Measurements from ENCODE around the gene B4GALNT3.

The B4GALNT3 gene

DNA sequence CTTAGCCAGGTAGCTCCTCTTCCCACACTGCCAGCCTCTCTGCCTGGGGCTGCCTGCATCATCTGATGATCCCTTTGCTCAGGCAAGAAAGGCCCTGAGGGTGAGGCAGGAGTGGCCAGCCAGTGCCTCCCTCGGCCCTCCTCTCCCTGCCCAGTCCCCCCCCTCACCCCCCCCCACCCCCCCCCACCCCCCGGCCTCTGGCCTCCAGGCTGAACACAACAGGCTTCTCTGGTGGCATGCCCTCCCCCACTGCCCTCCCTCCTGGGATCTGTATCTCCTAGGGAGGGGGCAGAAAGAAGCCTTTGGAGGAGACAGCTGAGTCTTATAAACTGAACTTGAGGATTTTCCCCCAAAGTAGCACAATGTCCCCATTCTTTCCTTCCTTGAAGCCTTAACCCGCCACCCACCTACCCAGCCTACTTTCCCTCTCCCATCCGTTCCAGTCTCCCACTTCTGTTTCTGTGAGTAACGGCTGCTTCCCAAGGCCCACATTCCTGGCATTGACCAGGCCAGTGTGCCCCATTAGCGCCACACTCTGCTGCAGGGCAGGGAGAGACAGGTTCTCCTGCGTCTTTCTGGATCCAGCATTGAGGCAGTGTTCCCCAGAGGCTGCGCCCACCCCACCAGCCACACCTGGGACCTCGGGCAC, 82.1 kb downstream of the B4GALNT3 start:
- no peak for DNase-seq

DNA sequence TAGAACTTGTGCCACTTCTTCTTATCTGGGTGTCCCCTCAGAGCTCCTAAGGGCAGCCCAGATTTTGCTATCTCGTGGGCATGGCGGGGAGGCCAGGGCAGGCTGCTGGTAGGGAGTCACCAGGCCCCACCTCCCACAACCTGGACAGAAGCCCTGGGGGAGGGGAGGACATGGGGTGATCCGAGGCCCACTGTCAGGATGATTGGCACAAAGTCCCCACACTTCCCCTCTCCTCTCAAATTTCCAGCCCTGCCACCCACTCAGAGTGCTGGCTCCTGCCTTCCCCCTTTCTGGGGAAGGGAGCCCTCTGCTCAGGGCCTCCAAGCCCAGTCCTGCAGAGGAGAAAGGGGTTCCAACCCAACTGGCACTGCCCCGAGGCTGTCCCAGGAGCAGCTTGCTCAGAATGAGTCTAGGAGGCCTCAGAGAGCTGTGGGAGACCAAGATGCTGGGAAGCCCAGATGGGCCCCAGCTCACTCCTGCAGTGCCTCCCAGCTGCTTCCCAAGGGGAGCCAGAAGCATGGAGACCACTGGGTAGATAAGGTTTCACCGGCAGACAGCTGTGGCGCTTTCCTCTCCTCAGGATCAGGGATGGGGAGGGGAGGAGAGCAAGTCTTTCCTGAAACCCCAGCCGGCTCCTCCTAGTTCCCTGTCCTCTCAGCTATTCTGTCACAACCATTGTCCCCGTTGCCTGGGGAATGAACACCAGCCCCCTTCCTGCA, 82.8 kb downstream of the B4GALNT3 start:
- no peak for DNase-seq

DNA sequence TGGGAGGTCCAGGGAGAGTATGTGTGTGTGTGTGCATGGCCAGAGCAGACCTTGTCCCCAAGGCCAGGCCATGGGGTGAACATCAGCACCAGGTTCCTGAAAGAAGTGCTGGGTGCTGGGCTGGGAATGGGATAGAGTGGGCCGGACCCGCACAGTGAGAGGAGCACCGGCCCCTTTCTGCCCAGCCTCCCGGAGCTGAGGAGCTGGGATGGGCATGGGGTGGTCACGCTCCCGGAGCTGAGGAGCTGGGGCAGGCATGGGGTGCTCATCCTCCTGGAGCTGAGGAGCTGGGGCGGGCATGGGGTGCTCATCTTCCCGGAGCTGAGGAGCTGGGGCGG, 83.3 kb downstream of the B4GALNT3 start:
- DNase-seq: no peak

DNA sequence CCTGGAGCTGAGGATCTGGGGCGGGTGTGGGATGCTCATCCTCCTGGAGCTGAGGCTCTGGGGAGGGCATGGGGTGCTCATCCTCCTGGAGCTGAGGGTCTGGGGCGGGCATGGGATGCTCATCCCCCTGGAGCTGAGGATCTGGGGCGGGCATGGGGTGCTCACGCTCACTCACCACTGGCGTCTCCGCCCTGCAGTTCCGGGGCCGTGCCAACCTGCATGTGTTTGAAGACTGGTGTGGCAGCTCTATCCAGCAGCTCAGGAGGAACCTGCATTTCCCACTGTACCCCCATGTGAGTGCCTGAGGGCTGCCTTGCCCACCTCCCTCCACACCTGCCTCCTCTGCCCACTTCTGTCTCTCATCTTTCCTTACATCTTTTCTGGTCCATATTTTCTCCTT, 84.4 kb downstream of the B4GALNT3 start:
- DNase-seq: no peak

DNA sequence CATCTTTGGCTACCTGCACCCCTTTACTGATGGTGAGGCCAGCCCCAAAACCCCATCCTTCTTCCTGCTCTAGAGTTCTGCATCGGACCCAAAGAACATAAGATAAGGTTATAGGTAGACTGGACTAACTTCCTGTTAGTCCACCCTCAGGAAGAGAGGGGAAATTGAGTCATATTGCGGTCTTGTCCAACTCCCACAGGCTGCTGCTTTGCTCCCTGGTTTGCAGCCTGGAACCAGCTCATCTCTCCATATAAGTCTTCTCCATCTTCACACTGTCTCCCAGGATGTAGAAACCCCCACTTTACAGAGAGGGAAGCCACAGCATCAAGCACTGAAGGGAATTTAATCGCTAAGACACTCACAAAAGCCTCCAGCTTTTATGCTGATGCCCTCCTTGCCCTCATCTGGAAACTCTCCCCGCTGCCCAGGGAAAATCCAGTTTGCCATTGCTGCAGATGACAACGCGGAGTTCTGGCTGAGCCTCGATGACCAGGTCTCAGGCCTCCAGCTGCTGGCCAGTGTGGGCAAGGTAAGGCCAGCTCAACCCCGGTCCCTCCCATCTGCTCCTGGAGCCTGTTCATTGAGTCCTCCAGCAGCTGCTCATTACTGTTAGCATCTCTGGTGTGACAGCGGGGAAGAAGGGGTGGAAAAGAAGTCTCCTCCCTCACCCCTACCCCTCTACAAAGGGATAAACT, 85.3 kb downstream of the B4GALNT3 start:
- DNase-seq: no peak

DNA sequence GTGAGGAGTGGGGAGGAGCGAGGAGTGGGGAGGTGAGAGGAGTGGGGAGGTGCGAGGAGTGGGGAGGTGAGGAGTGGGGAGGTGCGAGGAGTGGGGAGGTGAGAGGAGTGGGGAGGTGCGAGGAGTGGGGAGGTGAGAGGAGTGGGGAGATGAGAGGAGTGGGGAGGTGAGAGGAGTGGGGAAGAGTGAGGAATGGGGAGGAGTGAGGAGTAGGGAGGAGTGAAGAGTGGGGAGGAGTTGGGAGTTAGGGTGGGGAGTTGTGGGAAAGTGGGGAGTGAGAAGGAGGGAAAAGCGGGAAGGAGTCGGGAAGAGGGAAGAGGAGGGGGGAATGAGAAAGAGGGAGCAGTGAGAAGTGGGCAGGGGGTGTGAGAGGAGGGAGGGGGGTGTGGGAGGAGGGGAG, 86.1 kb downstream of the B4GALNT3 start:
- DNase-seq: no peak

DNA sequence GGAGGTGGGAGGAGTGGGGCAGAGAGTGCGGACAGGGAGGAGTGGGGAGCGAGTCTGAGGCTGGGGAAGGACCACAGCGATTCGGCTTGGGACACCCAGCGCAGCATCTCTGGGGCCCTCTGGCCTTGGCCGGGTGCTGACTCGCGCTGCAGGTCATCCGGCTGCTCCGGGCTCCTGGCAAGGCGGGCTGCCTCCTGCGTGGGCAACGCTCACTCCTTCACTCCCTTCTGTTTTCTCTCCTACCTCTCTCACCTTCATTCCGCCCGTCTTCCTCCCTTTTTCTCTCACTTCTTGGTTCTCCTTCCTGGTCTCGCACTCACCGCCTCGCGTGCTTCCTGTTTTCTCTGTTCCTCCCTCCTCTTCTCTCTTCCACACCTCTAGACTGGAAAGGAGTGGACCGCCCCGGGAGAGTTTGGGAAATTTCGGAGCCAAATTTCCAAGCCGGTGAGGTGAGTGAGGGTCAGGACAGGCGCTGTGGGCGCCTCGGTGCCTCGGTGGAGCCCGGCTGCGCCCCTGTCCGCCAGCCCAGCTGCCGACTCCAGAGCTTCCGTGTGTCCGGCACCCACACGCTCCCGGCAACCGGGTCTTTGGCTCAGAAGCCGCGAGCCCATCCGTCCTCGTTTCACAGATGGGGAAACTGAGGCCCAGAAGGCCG, 86.7 kb downstream of the B4GALNT3 start:
- DNase-seq: no peak

DNA sequence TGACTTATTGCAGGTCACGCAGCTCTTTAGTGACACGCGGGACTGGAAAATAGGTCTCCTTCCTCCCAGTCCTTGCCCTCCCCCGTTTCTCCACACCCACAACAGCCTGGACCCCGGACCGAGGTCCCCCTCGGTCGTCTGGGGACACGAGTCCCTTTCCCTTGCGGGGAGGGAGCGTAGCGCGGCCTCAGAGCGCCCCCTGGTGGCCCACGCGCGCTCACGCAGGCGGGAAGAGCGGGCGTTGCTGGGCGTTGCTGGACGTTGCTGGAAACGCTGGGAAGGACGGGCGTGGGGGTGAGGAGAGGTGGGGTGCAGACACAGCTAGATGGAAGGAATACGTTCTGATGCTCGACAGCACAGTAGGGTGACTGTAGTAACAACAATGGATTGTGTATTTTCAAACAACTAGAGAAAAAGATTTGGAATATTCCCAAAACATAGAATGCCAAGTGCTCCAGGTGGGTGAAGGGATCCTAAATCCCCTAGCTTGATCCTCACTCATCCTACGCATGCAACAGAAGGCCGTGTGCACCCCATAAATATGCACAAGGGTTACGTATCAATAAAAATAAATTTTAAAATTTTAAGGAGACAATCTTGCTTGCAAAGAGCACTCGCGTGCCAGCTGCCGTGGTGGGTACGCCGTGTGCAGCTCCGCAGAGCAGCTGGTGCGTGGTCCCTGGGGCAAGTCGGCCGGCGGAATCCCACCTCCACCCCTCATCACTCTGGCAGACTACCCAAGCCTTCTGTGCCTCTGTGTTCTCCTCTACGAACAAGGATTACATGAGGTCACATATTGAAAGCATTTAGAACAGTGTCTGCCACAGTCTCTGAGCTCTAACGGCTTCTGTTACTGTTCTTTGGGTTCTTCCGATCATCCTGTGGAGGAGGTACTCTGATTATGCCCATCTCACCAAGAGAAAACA, 87.4 kb downstream of the B4GALNT3 start:
- peak; percentile 53 for DNase-seq

DNA sequence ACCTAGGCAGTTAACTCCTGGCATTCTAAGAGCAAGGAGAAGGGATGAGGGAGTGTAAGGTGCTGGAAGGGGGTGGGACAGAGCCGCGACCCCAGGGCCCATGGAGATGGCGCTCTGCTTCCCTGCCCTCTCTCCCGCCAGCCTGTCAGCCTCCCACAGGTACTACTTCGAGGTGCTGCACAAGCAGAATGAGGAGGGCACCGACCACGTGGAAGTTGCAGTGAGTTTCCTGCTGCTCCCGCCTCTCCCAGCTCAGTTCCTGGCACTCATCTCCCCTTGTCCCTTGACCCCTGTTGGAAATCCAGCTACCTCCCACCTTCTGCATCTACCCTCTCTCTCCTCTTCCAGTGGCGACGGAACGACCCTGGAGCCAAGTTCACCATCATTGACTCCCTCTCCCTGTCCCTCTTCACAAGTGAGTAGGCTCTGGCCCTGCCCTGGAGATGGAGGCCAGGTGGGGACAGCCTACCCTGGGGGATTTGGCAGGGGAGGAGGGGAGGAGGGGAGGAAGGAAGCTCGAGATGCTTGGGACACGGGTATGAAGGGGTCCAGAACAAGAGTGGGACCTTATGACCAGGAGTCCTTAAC, 88.2 kb downstream of the B4GALNT3 start:
- DNase-seq: no peak

DNA sequence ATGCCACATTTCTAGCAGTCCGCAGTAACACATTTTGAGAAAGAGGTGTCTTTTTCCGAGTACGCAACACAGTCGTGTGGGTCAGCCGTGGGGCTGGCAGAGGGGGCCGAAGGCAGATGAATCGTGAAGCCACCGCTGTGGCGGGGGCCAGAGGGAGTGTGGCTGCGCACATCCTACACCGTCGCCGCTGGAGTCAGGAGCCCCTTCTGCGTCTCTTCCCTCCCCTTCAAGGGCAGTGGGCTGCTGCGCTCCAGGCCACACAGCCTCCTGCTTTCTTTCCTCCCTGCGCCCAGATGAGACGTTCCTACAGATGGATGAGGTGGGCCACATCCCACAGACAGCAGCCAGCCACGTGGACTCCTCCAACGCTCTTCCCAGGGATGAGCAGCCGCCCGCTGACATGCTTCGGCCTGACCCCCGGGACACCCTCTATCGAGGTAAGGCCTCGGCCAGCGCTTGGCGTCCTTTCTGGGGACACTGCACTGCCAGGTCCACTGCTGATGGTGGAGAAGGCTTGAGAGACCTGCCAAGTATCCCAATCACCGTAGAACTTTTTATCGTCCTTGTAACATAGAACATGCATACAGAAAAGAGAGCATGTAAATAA, 89.8 kb downstream of the B4GALNT3 start:
- DNase-seq: no peak

DNA sequence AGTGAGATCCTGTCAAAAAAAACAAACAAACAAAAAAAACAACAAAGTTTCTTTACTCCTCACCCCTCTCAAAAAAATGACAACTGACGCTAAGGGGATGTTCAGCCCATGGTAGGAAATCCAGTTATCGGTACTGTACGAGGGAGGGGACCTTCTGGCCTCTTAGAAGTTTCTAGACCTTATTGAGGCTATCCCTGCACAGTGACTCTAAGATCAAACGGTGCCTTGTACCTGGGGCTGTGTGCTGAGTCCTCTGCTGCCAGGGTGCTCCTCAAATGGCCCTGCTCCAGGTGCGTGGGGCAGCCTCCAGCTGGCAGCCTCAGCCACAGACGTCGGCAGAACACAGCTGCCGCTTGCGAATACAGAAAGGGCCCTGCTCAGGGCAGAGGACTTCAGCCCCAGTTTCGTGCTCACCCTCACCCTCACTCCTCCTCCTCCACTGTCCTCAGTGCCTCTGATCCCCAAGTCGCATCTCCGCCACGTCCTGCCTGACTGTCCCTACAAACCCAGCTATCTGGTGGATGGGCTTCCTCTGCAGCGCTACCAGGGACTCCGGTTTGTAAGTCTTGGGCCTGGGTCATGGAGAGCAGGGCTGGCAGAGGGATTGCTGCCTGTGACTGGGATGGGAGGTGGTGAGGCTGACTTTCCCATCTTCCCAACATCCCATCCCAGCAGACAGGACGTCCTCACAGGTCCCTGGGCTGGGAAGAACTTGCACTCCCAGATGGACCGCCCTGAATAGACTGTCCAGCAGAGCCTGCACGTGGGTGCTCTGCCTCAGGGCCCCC, 90.9 kb downstream of the B4GALNT3 start:
- no peak for DNase-seq

DNA sequence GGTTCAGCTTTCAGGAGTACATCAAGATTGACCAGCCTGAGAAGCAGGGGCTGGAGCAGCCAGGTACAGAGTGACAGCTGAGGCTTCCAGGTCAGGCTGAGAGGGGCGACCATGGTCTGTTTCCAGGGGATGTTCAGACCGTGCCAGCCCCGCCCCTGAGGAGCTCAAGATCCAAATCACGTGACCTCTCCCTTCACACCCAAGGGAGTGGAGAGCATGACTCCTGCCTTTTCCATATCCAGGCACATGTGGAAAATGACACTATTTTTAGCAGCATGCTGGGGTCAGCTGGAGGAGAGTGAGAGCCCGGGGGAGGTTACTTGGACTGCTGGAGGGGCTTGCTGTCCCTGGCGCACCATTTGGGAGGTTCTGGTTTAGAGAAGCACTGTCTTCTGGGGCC, 92.7 kb downstream of the B4GALNT3 start:
- no peak for DNase-seq

DNA sequence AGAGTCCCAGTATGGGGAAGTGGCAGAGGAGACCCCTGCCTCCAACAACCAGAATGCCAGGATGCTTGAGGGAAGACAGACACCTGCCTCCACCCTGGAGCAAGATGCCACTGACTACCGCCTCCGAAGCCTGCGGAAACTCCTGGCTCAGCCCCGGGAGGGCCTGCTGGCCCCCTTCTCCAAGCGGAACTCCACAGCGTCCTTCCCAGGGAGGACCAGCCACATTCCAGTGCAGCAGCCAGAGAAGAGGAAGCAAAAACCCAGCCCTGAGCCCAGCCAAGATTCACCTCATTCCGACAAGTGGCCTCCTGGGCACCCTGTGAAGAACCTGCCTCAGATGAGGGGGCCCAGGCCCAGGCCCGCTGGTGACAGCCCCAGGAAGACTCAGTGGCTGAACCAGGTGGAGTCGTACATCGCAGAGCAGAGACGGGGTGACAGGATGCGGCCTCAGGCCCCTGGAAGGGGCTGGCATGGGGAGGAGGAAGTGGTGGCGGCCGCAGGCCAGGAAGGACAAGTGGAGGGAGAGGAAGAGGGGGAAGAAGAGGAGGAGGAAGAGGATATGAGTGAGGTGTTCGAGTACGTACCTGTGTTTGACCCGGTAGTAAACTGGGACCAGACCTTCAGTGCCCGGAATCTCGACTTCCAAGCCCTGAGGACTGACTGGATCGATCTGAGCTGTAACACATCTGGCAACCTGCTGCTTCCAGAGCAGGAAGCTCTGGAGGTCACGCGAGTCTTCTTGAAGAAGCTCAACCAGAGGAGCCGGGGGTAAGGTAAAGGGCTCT, 93.7 kb downstream of the B4GALNT3 start:
- DNase-seq: no peak

DNA sequence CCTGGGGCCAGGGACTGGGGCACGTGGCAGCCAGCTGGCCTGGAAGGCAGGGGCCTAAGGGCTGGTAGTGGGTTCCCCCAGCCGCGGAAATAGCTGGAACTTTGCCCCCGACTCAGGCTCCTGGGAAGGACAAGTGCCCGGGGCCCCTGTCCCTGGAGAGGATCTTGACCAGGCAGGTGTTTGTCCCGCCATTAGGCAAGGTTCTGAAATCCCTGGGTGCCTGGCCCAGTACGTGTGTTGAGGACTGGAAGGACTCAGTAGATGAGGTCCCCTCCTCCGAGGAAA, 94.2 kb downstream of the B4GALNT3 start:
- no peak for DNase-seq

DNA sequence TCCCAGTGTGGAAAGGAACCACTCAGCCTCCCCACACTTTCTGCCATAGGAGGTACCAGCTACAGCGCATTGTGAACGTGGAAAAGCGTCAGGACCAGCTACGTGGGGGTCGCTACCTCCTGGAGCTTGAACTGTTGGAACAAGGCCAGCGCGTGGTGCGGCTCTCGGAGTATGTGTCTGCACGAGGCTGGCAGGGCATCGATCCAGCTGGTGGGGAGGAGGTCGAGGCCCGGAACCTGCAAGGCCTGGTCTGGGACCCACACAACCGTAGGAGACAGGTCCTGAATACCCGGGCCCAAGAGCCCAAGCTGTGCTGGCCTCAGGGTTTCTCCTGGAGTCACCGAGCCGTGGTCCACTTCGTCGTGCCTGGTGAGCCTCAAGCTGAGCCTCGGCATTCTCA, 96.8 kb downstream of the B4GALNT3 start:
- no peak for DNase-seq

DNA sequence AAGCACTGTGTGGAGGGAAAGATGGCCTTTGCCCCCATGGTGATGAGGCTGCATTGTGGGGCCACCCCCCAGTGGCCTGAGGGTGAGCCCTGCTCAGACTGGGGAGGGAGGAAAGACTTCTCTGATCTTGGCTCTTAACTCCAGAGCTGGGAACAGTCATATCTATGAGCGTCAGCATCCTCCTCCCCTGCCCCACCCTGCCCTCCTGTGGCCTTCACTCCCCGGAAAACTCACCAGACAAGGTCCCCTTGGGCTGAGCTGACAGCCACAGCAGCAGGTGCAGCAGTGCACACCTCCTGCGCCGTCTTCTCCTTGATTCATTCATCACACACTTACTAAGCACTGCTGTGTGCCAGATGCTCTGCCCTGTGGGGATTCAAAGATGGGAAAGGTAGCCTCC, 98.8 kb downstream of the B4GALNT3 start:
- DNase-seq: no peak

DNA sequence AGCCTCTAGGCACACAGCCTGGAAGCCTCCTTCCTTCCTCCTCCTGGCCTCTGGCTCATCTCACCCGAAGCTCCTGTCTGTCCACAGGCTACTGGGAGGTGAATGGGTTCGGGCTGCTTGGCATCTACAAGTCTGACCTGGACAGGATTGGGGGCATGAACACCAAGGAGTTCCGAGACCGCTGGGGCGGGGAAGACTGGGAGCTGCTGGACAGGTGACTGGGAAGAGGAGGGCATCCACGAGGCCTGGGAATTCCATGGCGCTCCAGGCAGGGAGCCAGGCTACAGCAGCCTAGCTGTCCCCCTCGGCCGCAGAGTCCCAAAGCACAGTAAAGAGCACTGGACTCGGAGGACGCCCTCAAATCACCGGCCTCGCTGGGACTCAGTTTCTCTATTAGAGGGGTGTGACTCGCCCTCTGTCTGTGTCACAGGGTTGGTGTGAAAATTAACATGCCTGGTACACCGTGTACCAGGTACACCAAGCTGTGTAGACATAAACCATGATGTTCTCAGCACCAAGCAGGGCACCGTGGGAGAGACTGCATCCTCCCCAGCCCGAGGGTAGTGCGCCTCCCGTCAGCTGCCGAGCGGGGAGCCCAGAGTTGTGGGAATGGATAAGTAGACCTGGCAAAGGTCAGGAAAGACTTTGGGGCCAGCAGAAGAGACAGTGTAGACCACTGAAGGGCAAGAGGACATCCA, 99.6 kb downstream of the B4GALNT3 start:
- DNase-seq: no peak

DNA sequence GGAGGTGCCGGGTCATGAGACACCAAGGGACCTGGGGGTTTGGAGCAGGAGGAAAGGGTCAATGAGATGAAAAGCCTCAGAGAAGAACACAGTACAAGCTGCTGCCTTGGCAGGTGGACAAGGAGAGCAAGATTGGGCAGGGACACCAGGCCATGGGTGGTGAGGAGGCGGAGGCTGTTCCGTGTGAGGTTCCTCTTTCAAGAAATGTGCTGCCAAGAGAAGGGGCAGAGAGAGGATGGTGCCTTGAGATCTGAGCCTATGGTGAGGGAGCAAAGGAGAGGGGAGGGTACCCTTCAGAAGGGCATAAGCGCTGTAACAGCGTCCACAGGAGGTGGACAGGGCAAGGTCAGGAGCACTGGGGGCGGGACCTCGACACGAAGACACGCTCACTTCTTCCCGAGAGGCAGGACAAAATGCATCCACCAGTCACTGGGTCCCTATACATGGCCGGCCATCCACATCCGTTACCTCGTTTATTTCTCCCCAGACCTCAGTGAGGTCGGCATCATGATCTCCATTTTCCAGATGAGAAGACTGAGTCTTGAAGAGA, 100.2 kb downstream of the B4GALNT3 start:
- no peak for DNase-seq

DNA sequence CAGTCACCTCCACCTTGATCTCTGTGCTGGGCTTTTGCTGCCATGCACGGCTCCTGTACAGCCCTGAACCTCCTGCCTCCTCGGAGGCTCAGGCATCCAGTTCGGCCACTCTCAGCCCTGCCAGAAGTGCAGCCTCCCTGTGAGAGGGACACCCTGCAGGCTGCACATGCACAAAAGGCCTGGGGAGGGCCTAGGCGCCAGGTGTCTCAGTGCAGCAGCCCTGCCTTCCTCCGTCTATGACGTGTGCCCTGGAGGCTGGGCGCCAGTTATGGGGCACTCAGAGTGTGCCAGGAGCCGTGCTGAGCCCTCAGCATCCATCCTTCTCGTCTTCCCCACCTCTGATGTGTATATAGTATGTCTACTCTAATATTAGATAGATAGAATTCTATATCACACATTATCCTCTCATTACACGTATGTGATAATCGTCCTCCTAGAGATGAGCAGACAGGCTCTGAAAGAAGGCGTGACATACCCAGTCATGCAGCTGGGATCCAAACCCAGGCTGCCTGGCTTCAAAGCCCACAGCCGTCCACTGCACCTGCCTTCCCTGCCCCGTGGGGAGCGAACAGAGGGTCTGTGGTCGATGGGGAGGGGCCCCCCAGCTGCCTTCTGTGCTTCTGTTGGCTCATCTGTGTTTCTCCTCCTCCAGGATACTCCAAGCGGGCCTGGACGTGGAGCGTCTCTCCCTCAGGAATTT, 101.1 kb downstream of the B4GALNT3 start:
- DNase-seq: no peak

Measured in NCI-H1092 treated with DMSO at 0.1 percent for 48 hours (cell line).